ENCODE measurements around the gene MEGF9.
A peak's percentile ranks its signal among the peaks of the same experiment; 100 is the strongest.

Gene MEGF9

DNA sequence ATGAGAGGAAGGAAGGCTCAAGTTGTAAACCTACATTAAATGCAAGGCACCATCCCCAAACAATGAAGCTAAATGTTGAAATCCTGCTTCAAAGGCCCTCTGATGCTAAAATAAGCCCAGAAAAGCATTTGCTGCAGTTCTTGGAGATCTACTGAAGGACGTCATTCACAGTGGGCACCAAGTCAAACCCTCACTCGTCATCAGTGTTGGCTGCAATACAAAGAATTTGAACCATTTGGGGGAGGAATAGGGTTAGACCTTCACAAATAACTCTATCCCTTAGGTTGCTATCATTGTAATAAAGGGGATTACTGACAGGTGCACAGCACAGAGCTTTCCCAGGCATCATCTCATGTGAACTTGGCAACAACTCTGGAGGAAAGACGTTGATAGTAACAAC lies 9.3 kb upstream of the MEGF9 start:
- DNase-seq (ENCODE audit: low read depth), result no peak
- TF ChIP-seq, protein P1, sequence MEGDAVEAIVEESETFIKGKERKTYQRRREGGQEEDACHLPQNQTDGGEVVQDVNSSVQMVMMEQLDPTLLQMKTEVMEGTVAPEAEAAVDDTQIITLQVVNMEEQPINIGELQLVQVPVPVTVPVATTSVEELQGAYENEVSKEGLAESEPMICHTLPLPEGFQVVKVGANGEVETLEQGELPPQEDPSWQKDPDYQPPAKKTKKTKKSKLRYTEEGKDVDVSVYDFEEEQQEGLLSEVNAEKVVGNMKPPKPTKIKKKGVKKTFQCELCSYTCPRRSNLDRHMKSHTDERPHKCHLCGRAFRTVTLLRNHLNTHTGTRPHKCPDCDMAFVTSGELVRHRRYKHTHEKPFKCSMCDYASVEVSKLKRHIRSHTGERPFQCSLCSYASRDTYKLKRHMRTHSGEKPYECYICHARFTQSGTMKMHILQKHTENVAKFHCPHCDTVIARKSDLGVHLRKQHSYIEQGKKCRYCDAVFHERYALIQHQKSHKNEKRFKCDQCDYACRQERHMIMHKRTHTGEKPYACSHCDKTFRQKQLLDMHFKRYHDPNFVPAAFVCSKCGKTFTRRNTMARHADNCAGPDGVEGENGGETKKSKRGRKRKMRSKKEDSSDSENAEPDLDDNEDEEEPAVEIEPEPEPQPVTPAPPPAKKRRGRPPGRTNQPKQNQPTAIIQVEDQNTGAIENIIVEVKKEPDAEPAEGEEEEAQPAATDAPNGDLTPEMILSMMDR (IDR thresholded peaks at IDR 0.05; ENCODE audit: low read depth, low read length, missing control alignments), result no peak
- no peak overlapping the region for H3K4me3 ChIP-seq (ENCODE audit: low read depth, low read length)

DNA sequence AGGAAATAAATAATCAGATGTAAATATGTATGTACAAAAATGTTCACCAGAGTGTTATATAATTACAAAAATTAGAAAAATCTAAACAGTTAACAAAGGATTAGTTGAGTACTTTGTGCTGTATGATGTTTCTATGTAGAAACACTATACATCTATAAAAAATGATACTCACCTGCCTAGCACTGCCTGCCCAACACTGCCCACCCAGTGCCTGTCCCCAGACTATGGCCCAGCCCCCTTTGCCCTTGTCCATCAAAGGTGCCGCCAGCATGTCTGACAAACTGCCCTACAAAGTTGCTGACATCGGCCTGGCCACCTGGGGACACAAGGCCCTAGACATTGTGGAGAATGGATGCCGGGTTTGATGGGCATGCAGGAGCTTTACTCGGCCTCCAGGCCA lies 6.1 kb upstream of the MEGF9 start:
- no peak for DNase-seq (ENCODE audit: low read depth)
- TF ChIP-seq, protein P1 (IDR thresholded peaks at IDR 0.05; ENCODE audit: low read depth, low read length, missing control alignments), result no peak
- no peak overlapping the region for H3K4me3 ChIP-seq (ENCODE audit: low read depth, low read length)

DNA sequence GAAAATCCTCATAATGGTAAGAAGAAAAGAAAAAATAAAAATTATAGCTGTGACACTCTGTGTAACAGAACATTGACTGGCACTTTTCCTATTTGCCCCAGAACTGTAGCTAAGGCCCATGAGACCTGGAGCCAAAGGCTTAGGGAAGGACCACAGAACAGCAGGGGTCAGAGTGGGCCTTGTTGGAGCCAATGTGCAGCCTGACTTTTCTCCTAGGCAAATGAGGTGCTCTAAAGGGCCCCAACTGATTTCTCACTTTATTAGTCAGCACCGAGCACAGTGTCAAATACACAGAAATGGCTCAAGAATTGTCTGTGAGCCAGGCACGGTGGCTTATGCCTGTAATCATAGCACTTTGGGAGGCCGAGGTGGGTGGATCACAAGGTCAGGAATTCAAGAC lies 4.0 kb upstream of the MEGF9 start:
- DNase-seq (ENCODE audit: low read depth), result no peak
- TF ChIP-seq, protein P1 (IDR thresholded peaks at IDR 0.05; ENCODE audit: low read depth, low read length, missing control alignments), result no peak
- H3K4me3 ChIP-seq (ENCODE audit: low read depth, low read length), result no peak overlapping the region

DNA sequence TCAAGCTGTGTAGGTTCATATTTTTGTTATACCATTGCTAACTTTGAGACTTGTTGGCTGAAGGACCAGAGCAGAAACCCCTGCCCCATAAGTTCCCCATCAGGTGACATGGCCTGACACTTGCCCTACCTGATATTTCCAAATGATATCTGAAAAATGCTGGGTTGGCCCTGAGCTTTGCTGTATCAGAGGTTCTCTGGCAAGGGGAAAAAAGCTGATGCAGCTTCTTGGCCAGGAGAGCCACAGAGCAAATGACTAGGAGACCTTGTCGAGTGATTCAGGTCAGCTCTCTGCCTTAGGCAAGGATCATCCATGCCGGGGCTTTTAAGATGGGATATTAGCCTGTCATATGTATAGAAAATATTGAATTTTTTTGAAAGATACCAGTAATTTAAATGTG lies 2.9 kb upstream of the MEGF9 start:
- no peak for DNase-seq (ENCODE audit: low read depth)
- TF ChIP-seq, protein P1 (IDR thresholded peaks at IDR 0.05; ENCODE audit: low read depth, low read length, missing control alignments), result no peak
- no peak overlapping the region for H3K4me3 ChIP-seq (ENCODE audit: low read depth, low read length)

DNA sequence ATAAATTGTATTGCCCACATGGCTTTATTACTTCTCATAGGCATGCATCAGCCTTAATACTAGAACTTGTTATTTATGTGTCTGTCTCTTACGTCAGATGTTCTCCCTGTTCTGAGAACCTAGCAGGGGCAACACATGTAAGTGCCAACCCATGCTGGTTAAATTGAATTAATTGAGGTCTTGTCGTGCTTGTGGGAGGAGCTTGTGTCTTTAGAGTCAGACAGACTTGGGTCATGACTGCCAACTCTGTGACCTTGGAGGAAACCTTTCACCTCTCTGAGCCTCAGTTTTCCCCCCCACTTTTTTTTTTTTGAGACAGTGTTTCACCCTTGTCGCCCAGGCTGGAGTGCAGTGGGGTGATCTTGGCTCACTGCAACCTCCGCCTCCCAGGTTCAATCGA lies 2.2 kb upstream of the MEGF9 start:
- DNase-seq (ENCODE audit: low read depth), result no peak
- TF ChIP-seq, protein P1 (IDR thresholded peaks at IDR 0.05; ENCODE audit: low read depth, low read length, missing control alignments), result no peak
- no peak overlapping the region for H3K4me3 ChIP-seq (ENCODE audit: low read depth, low read length)

DNA sequence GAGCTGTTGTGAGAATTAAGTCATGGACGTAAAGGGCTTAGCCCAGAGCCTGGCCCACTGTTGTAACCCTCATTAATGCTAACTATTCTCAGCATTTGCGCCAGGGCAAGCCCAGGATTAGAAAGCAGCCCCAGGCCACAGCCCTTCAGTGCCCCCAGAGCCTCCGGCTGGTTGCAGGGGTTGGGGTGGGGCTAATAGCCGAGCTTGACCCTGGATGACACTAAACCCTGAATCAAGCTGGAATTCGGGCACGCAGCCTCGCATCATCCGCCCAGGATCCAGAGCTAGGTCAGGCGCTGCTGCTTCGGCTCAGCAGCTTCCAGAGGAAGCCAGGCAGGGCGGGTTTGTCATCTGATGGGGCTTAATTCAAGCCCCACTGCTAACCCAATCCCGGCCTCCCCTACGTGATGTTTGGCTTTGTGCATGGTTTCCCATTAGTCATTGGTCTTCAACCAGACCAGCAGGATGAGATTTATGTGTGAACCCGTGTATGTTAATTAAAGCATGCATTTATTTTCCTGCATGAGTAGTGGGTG lies 1.2 kb upstream of the MEGF9 start:
- no peak for DNase-seq (ENCODE audit: low read depth)
- H3K4me3 ChIP-seq (ENCODE audit: low read depth, low read length), result peak overlapping the region; percentile 94
- TF ChIP-seq, protein P1 (IDR thresholded peaks at IDR 0.05; ENCODE audit: low read depth, low read length, missing control alignments), result no peak

DNA sequence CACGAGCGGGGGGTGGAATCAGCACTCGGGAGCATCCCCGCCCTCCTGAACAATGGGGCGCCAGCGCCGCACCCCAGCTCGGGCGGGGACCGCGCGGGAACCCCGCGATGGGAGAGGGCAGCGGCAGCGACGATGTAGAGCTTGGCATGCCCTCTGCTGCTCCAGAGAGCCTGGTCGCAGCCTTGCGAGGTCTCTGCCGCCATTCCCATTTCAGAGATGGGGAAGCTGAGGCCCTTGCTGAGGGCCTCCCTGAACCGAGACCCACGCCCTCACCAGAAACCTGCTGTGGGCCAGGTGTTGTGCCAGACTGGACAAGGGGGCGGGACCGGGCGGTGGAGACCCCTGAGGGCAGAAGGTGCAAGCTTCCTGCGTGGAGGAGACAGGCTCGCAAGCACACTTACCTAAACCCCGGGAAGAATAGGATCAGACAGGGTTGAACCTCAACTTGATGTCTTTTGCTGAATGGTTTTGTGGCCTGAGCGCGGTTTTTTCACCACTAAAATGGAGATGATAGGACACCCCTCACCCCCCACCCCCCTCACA lies 647 bp upstream of the MEGF9 start:
- no peak for DNase-seq (ENCODE audit: low read depth)
- peak overlapping the region; percentile 94 for H3K4me3 ChIP-seq (ENCODE audit: low read depth, low read length)
- TF ChIP-seq, protein P1 (IDR thresholded peaks at IDR 0.05; ENCODE audit: low read depth, low read length, missing control alignments), result no peak

Measured in GM12864 (cell line).